HL-60 (cell line): ENCODE data around the gene CHRNB2.

ENCODE experiments used
- DNase-seq, 2 experiments: peaks; one replicate each; pipeline ENCODE4 v3.0.0-alpha.2; 2010 to 2020; ENCODE audit warnings: low read depth in 1 of 2, low spot score in 1 of 2
- H3K27ac ChIP-seq: fragments of 250-450 bp; sonication (Bioruptor Pico); replicated peaks from 2 replicates; pipeline ENCODE4 v1.5.1; 2020; ENCODE audit warnings: mild to moderate bottlenecking, moderate library complexity
- H3K27me3 ChIP-seq: fragments of 250-450 bp; sonication (Bioruptor Pico); 2 replicates; pipeline ENCODE4 v1.5.1; 2021; ENCODE audit warnings: mild to moderate bottlenecking, moderate library complexity; ENCODE audit not compliant: insufficient read depth, poor library complexity, severe bottlenecking
- H3K4me3 ChIP-seq: replicated peaks from 2 replicates; pipeline ENCODE4 v1.5.1; 2011; ENCODE audit warnings: mild to moderate bottlenecking, control low read depth, low read length; ENCODE audit not compliant: insufficient read depth
- CTCF ChIP-seq: IDR thresholded peaks from one replicate; pipeline ENCODE4 v1.5.1; 2011; ENCODE audit warnings: low read length, control low read depth, inconsistent platforms; ENCODE audit not compliant: insufficient read depth
- GABPA ChIP-seq: IDR thresholded peaks from 2 replicates; pipeline ENCODE4 v1.6.1; 2012; ENCODE audit warnings: low read depth
- POLR2AphosphoS5 ChIP-seq: IDR thresholded peaks from 2 replicates; pipeline ENCODE4 v1.6.1; 2012; ENCODE audit warnings: low read depth
- SPI1 ChIP-seq: IDR thresholded peaks from 2 replicates; pipeline ENCODE4 v1.6.1; 2012; ENCODE audit warnings: low read depth, mild to moderate bottlenecking, borderline replicate concordance
- TF ChIP-seq, protein P1 (sequence below): IDR thresholded peaks from 2 replicates; pipeline ENCODE4 v1.6.1; 2012; ENCODE audit warnings: low read depth; ENCODE audit not compliant: insufficient replicate concordance

The CHRNB2 gene

GRCh38 chr1:154577346-154578057 lies 9.9 kb downstream of the CHRNB2 start:
- TF ChIP-seq CTCF = no peak
- TF ChIP-seq POLR2AphosphoS5 = no peak
- no peak for TF ChIP-seq GABPA
- TF ChIP-seq SPI1 = no peak
- TF ChIP-seq, protein P1, sequence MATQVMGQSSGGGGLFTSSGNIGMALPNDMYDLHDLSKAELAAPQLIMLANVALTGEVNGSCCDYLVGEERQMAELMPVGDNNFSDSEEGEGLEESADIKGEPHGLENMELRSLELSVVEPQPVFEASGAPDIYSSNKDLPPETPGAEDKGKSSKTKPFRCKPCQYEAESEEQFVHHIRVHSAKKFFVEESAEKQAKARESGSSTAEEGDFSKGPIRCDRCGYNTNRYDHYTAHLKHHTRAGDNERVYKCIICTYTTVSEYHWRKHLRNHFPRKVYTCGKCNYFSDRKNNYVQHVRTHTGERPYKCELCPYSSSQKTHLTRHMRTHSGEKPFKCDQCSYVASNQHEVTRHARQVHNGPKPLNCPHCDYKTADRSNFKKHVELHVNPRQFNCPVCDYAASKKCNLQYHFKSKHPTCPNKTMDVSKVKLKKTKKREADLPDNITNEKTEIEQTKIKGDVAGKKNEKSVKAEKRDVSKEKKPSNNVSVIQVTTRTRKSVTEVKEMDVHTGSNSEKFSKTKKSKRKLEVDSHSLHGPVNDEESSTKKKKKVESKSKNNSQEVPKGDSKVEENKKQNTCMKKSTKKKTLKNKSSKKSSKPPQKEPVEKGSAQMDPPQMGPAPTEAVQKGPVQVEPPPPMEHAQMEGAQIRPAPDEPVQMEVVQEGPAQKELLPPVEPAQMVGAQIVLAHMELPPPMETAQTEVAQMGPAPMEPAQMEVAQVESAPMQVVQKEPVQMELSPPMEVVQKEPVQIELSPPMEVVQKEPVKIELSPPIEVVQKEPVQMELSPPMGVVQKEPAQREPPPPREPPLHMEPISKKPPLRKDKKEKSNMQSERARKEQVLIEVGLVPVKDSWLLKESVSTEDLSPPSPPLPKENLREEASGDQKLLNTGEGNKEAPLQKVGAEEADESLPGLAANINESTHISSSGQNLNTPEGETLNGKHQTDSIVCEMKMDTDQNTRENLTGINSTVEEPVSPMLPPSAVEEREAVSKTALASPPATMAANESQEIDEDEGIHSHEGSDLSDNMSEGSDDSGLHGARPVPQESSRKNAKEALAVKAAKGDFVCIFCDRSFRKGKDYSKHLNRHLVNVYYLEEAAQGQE = no peak
- no peak for DNase-seq
- H3K4me3 ChIP-seq = no peak overlapping the region
- no peak overlapping the region for H3K27ac ChIP-seq
- no peaks in the 10 kb centered on the region for H3K27me3 ChIP-seq

GRCh38 chr1:154578058-154578418 lies 10.5 kb downstream of the CHRNB2 start:
- Histone ChIP-seq H3K27ac (no peak overlapping the region), H3K27me3 (no peaks in the 10 kb centered on the region), H3K4me3 (no peak overlapping the region)
- TF ChIP-seq POLR2AphosphoS5 (no peak), SPI1 (no peak), GABPA (no peak)
- TF ChIP-seq, protein P1 = no peak
- DNase-seq = no peak

DNA sequence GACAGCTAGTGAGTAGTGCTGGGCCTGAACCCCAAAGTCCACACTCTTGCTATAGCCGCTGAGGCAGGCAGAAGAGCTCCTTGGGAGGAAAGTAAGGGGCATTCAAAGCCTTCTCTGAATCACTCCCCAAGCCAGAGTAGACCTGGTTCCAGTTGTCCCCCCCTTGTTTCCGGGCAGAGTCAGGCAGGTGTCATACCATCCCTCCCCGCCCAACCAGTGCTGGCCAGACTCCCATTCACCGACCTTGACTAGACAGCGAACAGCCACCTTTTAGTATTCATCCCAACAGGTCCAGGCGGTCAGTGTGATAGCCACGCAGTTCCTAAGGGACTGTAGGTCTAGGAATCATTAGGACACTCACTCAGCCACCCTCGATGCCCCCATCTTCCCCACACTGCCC lies 11.8 kb downstream of the CHRNB2 start:
- Histone ChIP-seq H3K27me3 (no peaks in the 10 kb centered on the region), H3K4me3 (no peak overlapping the region), H3K27ac (no peak overlapping the region)
- no peak for TF ChIP-seq SPI1
- no peak for DNase-seq

DNA sequence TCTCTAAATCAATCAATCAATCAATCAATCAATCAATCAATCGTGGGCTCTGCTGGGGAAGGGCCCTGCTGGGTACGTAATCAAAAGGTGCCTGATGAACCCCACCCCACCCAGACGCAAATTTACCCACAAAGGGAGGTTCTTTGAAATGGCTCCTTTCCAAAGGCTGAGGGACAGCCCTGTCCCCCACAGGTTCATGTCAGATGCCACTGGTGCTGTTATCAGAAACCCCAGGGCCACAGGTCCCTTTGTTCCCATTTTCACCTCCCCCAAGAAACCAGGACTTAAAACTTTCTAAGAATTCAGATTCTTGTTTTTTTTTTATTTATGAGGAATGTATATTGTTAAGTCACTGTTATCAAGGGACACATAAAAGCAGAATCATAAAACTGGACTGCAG lies 14.2 kb downstream of the CHRNB2 start:
- TF ChIP-seq GABPA = no peak
- no peak for TF ChIP-seq SPI1
- TF ChIP-seq, protein P1 = no peak
- no peak for TF ChIP-seq POLR2AphosphoS5
- TF ChIP-seq CTCF = no peak
- H3K27ac ChIP-seq = no peak overlapping the region
- H3K4me3 ChIP-seq = no peak overlapping the region
- no peak for DNase-seq
- H3K27me3 ChIP-seq = no peaks in the 10 kb centered on the region
